HuH-7.5 (cell line): ENCODE data around the gene SEC62.

Experiments
- DNase-seq: peaks from one replicate; pipeline ENCODE4 v3.0.0; 2011; ENCODE audit warnings: low spot score

The SEC62 gene, protein sequence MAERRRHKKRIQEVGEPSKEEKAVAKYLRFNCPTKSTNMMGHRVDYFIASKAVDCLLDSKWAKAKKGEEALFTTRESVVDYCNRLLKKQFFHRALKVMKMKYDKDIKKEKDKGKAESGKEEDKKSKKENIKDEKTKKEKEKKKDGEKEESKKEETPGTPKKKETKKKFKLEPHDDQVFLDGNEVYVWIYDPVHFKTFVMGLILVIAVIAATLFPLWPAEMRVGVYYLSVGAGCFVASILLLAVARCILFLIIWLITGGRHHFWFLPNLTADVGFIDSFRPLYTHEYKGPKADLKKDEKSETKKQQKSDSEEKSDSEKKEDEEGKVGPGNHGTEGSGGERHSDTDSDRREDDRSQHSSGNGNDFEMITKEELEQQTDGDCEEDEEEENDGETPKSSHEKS

DNA sequence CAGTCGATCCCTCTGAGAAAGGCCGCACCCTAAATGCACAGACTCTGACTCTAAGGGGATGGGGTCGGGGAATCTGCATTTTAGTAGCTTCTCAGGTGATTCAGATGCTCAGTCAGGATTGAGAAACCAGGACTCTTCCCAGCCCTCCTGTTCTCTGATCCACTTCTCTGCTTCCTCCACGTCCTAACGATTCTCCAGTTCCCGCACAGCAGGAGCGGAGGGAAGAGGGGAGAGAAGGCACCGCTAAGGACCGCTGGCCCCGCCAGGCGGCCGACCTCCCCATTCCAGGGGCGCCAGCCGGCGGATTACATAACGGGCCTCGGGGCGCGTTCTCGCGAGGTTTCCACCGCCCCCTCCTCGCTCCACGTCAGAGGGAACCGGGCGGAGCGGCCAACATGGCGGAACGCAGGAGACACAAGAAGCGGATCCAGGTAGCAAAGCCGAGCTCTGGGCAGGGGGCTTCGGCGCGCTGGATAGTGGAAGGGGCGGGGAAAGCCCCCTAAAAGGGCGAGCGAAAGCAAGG, at the start of gene SEC62:
SEC62 (plus strand) TSS at position 380 of the 523 bp plus-strand sequence; CDS start at position 396, 16 bp downstream.
- DNase-seq = peak; percentile 70

DNA sequence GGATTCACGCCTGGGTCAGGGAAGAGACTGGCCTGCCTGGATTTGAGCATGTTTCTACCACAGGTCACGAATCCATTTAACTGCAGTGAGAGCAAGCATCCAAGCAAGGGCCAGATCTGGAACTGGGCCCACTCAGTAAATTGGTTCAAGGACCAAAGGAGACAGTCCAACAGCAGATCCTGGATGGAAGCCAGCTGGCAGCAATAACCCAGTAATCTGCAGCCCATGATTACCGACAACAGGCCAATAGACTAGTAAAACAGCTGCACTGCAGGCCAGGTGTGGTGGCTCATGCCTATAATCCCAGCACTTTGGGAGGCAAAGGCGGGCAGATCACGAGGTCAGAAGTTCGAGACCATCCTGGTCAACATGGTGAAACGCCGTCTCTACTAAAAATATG, 43.4 kb upstream of the SEC62 start:
- DNase-seq = no peak

- DNase-seq = no peak
Observed at GRCh38 chr3:169923831-169924230, 42.8 kb upstream of the SEC62 start.

DNA sequence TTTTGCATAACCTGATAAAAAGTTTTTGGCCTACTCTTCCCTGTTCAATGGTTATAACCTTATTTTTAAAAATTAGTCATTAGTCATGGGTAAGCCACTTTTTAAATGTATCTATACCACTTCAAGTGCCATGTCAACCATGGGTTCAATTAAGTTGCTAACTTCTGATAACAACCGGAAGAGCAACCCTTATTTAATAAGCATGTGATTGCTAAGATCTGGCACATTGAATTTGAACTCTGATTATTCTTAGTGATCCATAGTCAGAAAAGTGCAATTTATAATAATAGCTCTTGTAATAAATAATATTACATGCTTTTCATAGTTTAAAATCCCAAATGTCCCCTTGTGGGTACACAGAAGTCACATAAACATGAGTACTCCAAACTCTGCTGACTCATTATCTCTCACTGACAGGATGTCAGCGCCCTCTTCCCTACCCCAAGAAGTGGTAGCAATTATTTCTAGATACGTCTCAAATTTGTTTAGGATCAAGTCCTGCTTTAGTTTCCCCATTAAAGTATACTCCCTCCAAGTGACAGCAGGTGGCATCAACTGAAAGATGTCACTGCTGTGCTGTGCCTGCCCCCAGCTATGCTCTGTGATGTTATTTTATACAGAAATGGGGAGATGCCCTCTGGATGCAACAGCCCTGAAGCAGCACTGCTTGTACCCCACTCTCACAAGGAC, 36.6 kb upstream of the SEC62 start:
- no peak for DNase-seq

DNA sequence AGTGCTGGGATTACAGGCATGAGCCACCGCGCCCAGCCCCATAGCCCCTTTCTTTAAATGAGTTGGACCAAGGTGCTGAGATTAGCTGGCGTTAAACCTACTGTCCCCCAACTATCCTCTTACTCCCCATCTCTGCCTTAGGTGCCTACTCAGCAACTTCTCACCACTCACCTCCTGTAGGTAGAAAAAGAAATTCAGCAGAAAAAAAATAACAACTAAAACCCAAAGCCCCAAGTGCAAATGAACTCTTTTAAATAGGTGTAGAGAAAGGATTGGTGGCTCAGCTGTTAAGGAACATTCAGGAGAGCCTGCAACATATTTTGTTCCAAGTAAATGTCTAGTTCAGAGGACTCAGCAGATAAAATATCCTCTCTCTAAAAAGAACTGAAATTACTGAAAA, 35.8 kb upstream of the SEC62 start:
- DNase-seq = no peak

GRCh38 chr3:169931747-169932520, 34.7 kb upstream of the SEC62 start:
- DNase-seq = no peak

DNA sequence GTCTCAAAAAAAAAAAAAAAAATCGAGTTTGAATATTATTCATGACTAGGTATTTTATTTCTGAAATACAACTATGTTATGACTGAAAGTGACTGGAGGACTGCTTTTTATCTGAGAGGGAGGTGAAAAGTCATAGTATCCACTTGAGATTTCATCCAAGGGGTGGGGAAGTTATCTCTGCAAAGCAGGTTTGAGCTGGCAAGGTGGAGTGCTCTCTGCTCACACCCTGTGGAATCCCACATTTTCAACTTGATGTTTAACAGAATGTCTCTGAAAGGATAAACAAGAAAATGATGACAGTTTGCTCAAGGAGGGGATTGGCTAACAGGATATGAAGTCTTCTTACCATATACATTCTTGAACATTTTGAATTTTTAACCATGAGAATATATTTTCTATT, 27.3 kb upstream of the SEC62 start:
- no peak for DNase-seq

DNA sequence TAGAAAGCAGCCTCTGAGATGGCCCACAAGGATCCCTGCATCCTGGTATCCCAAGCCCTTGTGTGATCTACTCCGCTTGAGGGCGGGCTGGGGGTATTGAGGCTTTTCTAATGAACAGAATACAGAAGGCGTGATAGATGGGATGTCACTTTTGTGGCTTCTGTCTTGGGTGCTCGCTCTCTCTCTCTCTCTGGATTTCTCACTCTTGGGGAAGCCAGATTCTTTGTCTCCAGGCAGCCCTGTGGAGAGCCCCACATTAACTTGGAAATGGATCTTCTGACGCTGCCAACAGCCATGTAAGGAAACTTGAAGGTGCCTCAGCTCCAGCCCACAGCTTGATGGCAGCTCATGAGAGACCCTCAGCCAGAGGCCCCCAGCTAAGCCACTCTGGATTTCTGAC, 26.9 kb upstream of the SEC62 start:
- DNase-seq = no peak

- no peak for DNase-seq
Observed at GRCh38 chr3:169940470-169941181, 26.0 kb upstream of the SEC62 start.

DNA sequence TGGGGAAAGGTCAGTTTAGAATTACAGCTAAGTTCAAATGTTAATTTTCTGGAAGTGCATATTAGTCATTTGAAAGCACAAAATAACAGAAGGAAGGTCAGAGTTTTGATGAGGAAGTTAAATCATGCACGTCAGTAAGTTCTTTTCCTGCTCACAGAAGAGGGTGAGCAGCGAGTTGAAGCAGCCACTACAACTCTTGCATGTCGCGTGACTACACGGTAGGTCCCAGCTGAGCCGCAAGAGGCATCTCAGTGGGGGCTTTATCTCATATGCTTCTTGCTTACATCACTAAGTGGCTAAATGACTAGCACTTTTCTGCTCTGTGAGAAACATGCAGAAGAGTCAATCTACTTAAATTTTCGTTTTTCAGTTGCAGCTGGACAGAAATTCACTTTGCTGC, 21.3 kb upstream of the SEC62 start:
- DNase-seq = no peak

- DNase-seq = no peak
Observed at GRCh38 chr3:169946336-169946735, 20.3 kb upstream of the SEC62 start.

DNA sequence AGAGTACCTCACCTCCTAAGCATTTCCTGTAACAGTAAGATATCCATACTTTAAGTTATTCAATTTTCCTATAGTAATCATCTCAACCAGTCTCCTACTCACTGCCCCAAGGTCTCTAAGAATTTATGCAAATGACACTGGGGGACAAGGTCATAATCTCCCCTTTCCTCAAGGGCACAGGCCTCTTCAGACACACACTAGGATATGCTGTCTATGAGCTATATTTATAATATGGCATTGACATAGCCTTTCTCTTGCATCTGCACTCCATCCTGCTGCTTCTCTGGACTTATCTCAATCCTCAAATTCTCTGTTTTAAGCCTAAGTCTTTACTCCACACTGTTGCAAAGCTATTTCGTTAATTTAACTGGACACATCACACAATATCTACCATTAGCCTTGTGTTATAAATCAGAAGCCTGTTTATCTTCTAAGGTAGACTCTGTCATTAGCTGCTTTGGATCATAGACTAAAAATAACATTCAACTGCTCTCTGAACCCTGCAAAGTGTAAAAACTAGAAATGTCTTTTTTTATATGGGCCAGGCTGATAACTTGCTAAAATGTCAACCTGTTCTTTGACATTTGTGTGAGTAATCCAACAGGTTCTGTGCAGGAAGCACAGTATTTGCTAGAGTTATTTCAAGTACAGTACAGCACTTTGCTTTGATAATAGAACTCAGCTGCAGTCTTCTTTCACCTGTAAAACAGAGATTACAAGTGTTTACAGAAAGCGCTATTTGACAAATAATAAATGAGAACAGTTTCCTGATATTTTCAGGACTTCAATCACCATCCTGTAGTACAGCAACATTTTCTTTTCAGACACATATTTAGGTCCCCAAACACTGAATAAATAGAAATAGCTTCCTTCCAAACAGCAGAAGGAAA, 17.8 kb upstream of the SEC62 start:
- DNase-seq = no peak

- no peak for DNase-seq
Observed at GRCh38 chr3:169952045-169952444, 14.6 kb upstream of the SEC62 start.

DNA sequence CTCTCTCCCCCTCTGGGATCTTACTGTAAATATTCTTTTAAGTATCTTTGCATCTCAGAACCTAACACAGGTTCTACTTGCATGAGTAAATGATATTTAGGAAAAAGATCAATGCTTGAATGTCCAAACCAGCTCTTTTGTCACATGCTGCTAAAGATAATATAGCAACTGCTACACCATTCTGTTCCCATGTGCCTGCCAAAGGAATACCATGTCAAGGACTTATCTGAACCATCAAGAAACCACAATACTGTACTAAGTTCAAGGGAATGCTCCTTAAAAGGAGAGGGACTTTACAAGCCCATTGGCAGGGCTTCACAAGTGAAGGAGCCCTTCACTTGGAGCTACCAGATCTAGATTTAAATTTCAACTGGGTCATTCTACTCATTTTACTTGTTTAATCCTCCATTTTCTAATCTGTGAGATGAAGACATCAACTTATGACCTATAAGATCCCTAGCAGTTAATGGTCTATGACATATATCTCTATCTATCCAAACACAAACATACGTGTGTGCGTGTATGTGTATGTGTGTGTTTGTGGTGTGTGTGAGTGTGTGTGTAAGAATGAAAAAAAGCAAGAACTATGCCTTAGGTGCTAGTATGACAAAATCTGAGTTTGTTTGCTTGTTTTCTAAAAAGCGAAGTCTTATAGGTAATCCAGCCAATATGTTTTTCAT, 13.0 kb upstream of the SEC62 start:
- no peak for DNase-seq

GRCh38 chr3:169954142-169954756, 12.4 kb upstream of the SEC62 start:
- DNase-seq = no peak

- DNase-seq = no peak
Observed at GRCh38 chr3:169955406-169955805, 11.2 kb upstream of the SEC62 start.

DNA sequence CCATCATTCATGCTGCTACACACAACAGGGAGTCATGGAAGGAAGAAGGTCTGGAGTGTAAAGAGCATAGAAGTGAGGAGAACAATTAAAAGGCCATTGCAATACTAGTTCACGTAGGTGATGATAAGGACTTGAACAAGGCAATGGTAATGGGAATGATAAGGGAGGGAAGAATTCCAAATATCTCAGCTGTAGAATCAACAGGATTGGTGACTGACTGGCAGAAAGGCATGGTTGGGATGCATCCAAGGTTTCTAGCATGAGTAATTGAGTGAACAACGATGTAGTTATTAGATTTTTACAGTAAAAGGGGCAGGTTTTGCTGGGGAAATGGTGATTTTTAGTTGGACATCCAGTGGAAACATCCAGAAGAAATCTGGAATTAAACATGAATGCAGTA, 2.4 kb upstream of the SEC62 start:
- no peak for DNase-seq

DNA sequence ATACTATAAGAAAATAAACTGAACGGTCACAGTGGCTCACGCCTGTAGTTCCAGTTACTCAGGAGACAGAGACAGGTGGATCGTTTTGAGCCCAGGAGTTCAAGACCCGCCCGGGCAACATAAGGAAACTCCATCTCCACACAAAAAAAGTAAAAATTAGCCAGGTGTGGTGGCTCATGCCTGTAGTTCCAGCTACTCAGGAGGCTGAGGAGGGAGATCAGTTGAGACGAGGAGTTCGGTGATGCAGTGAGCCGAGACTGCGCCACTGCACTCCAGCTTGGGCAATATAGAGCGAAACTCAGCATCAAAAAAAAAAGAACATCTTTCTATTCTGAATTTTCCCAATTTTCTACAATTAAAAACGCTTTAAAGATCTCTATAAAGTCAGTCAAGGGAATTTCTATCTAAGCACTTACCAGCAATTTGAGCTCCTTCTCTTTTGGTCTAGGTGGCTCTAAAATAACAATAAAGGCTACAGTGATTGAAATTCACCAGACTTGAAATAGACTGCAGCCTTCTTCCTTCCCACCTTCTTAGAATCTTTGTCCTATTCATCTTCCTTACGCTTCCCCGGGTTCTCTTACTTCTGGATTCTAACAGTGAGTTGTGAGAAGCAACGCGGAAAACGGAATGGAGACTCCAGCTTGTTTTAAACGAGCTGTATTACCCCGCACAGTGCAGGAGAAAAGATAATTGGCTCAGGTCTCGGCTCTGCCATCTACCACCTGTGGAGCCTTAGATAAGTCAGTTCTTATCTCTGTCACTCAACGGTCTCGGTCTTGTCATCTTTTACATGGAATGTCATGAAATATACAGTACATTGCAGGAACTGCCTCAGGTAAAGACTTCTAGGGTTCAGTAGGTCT, 812 bp upstream of the SEC62 start:
- peak; percentile 16 for DNase-seq
